ENCODE results near the gene CADPS. TPM values are rescaled to one million over a fixed set of nuclear protein-coding genes. Genes with fewer than 3 reads are reported as not detected.

The CADPS gene
- polyA plus RNA-seq, 1 donor from 2014 or later = 118 TPM

GRCh38 chr3:62758296-62759066, 116.7 kb downstream of the CADPS start:
- Histone ChIP-seq H3K9me2 (ENCODE audit: insufficient read depth, low read length) (no peaks in the 10 kb centered on the region), H3K36me3 (ENCODE audit: insufficient read depth, low read length) (no peaks in the 10 kb centered on the region), H3K27me3 (ENCODE audit: insufficient read depth, low read depth, low read length) (no peaks in the 10 kb centered on the region), H3K9me3 (ENCODE audit: low read length) (no peaks in the 10 kb centered on the region), H3K4me3 (ENCODE audit: low read length) (no peak overlapping the region), H3K27ac (ENCODE audit: low read length) (no peak overlapping the region), H3F3A (ENCODE audit: insufficient read depth, low read length, poor library complexity, severe bottlenecking) (no peaks in the 10 kb centered on the region), H2AFZ (ENCODE audit: low read depth, low read length) (no peak overlapping the region), H3K4me2 (ENCODE audit: low read length) (no peak overlapping the region), H3K9ac (ENCODE audit: low read length) (no peak overlapping the region), H4K20me1 (ENCODE audit: insufficient read depth) (no peaks in the 10 kb centered on the region), H3K79me2 (replicated peaks; ENCODE audit: insufficient read depth, low read length) (no peaks in the 10 kb centered on the region)
- no peak for TF ChIP-seq CTCF (IDR thresholded peaks at IDR 0.05; ENCODE audit: poor library complexity, severe bottlenecking)
- TF ChIP-seq POLR2AphosphoS5 (IDR thresholded peaks at IDR 0.05) = no peak
- TF ChIP-seq SMC3 (conservative IDR thresholded peaks at IDR 0.05; ENCODE audit: poor library complexity) = no peak
- no peak for TF ChIP-seq REST (IDR thresholded peaks at IDR 0.05; ENCODE audit: borderline replicate concordance)
- no peak for TF ChIP-seq MXI1 (conservative IDR thresholded peaks at IDR 0.05; ENCODE audit: poor library complexity, severe bottlenecking)
- no peak for TF ChIP-seq EZH2 (IDR thresholded peaks at IDR 0.05; ENCODE audit: borderline replicate concordance, insufficient read depth, low read length, poor library complexity, severe bottlenecking)
- TF ChIP-seq RAD21 (conservative IDR thresholded peaks at IDR 0.05) = no peak
- no peak for TF ChIP-seq TAF1 (IDR thresholded peaks at IDR 0.05; ENCODE audit: low read depth)
- no peak for TF ChIP-seq EP300 (conservative IDR thresholded peaks at IDR 0.05; ENCODE audit: poor library complexity, severe bottlenecking)

- Histone ChIP-seq H3K9ac (ENCODE audit: low read length) (no peak overlapping the region), H3K27me3 (ENCODE audit: insufficient read depth, low read depth, low read length) (no peaks in the 10 kb centered on the region), H3K27ac (ENCODE audit: low read length) (no peak overlapping the region), H3K9me3 (ENCODE audit: low read length) (no peaks in the 10 kb centered on the region), H3K4me2 (ENCODE audit: low read length) (no peak overlapping the region), H3K79me2 (replicated peaks; ENCODE audit: insufficient read depth, low read length) (no peaks in the 10 kb centered on the region), H3K4me3 (ENCODE audit: low read length) (no peak overlapping the region), H2AFZ (ENCODE audit: low read depth, low read length) (no peak overlapping the region), H3F3A (ENCODE audit: insufficient read depth, low read length, poor library complexity, severe bottlenecking) (no peaks in the 10 kb centered on the region), H4K20me1 (ENCODE audit: insufficient read depth) (no peaks in the 10 kb centered on the region), H3K36me3 (ENCODE audit: insufficient read depth, low read length) (no peaks in the 10 kb centered on the region), H3K9me2 (ENCODE audit: insufficient read depth, low read length) (no peaks in the 10 kb centered on the region)
- TF ChIP-seq MXI1 (conservative IDR thresholded peaks at IDR 0.05; ENCODE audit: poor library complexity, severe bottlenecking) = no peak
- no peak for TF ChIP-seq TAF1 (IDR thresholded peaks at IDR 0.05; ENCODE audit: low read depth)
- TF ChIP-seq EP300 (conservative IDR thresholded peaks at IDR 0.05; ENCODE audit: poor library complexity, severe bottlenecking) = no peak
- TF ChIP-seq EZH2 (IDR thresholded peaks at IDR 0.05; ENCODE audit: borderline replicate concordance, insufficient read depth, low read length, poor library complexity, severe bottlenecking) = no peak
- TF ChIP-seq POLR2AphosphoS5 (IDR thresholded peaks at IDR 0.05) = no peak
- no peak for TF ChIP-seq RAD21 (conservative IDR thresholded peaks at IDR 0.05)
- TF ChIP-seq CTCF (IDR thresholded peaks at IDR 0.05; ENCODE audit: poor library complexity, severe bottlenecking) = no peak
- TF ChIP-seq REST (IDR thresholded peaks at IDR 0.05; ENCODE audit: borderline replicate concordance) = no peak
- TF ChIP-seq SMC3 (conservative IDR thresholded peaks at IDR 0.05; ENCODE audit: poor library complexity) = no peak
Observed at GRCh38 chr3:62757045-62757444, 118.2 kb downstream of the CADPS start.

Measured in neural cell (in vitro differentiated cells).